PC-3 (cell line): ENCODE results near the gene EXTL2.

Experiments used
- CTCF ChIP-seq: fragments of 300-600 bp; sonication (generic); conservative IDR thresholded peaks from 2 replicates; pipeline ENCODE4 v1.5.1; 2017; ENCODE audit warnings: antibody characterized with exemption, low read depth, mild to moderate bottlenecking, low read length
- EZH2 ChIP-seq: fragments of 300-600 bp; sonication (generic); IDR thresholded peaks from one replicate; pipeline ENCODE4 v1.6.1; 2017; ENCODE audit warnings: antibody characterized with exemption, mild to moderate bottlenecking, low read length; ENCODE audit not compliant: unreplicated experiment

DNA sequence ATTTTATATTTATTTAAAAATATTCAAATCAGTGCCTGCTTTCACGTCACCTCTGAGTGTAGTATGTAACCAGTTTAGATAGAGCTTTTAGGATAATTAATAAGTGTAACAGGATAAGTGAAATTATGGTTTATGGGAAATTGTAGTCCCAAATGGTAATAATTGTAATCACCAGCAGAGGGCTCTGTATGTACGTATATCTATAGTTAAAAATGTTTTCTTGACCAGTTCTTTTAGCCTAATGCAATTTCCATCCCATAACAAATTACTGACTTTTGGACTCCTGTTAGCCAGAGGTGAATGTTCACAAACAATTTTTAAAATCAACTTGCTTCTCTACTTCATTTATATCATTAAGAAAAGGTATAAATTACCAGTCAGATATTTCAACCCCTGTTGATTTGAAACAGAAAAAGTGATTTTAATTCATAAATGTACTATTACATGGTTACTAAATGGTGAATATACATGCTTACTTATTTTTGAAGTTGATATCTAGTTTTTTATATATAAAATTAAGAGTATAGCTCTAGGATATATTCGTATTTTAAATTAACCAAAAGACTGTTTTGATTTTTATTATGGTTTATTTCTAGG, 26.6 kb upstream of the EXTL2 start:
- TF ChIP-seq CTCF (peak; percentile 67), EZH2 (no peak)
